H1 (cell line): ENCODE measurements around the gene ZRANB3. TPM values are rescaled to one million over a fixed set of nuclear protein-coding genes. Genes with fewer than 3 reads are reported as not detected.

Experiments used
- CTCF ChIA-PET: fragments of 300-600 bp; sonication (Branson Sonifier 250); formaldehyde crosslinking; loops from one replicate; lab custom pipeline; 2021; ENCODE audit not compliant: partially characterized antibody; lab: Charles Lee
- POLR2A ChIA-PET: fragments of 300-600 bp; sonication (Branson Sonifier 250); formaldehyde crosslinking; loops from one replicate; lab custom pipeline; 2021; ENCODE audit warnings: inconsistent platforms; ENCODE audit not compliant: partially characterized antibody; lab: Charles Lee
- DNase-seq, 2 experiments: peaks; one replicate each; pipeline versions ENCODE4 v3.0.0 to v3.0.0-alpha.2; 2010 to 2022; ENCODE audit warnings: low spot score in 2 of 2, low read depth in 1 of 2, mixed read lengths in 1 of 2
- FAIRE-seq: peaks from 2 replicates; lab custom pipeline; 2011; peaks lifted over from hg19 to GRCh38; lab: Jason Lieb, UNC
- H2AFZ ChIP-seq: 2 replicates; pipeline ENCODE4 v1.8.1; 2012; ENCODE audit warnings: low read length, inconsistent platforms
- H2AK5ac ChIP-seq: 2 replicates; pipeline ENCODE4 v1.6.1; 2013; ENCODE audit warnings: low read depth, low read length
- H2BK120ac ChIP-seq: replicated peaks from 2 replicates; pipeline ENCODE3; 2013; ENCODE audit warnings: low read depth, low read length, inconsistent platforms
- H2BK12ac ChIP-seq: 2 replicates; pipeline ENCODE4 v1.6.1; 2013; ENCODE audit warnings: low read depth, low read length
- H2BK15ac ChIP-seq: 2 replicates; pipeline ENCODE4 v1.6.1; 2013; ENCODE audit warnings: low read length
- H2BK20ac ChIP-seq: 2 replicates; pipeline ENCODE4 v1.6.1; 2013; ENCODE audit warnings: low read length
- H2BK5ac ChIP-seq: 2 replicates; pipeline ENCODE4 v1.6.1; 2013; ENCODE audit warnings: low read depth, low read length
- H3K14ac ChIP-seq: 2 replicates; pipeline ENCODE4 v1.6.1; 2013; ENCODE audit warnings: inconsistent platforms; ENCODE audit not compliant: insufficient read length
- H3K18ac ChIP-seq: 2 replicates; pipeline ENCODE4 v1.6.1; 2013; ENCODE audit warnings: low read length; ENCODE audit errors: extremely low read depth
- H3K23ac ChIP-seq: 2 replicates; pipeline ENCODE4 v1.6.1; 2013; ENCODE audit warnings: inconsistent platforms; ENCODE audit not compliant: insufficient read length
- H3K23me2 ChIP-seq: 2 replicates; pipeline ENCODE4 v1.6.1; 2013; ENCODE audit warnings: low read depth, low read length
- H3K27ac ChIP-seq: 2 replicates; pipeline ENCODE4 v1.6.1; 2011; ENCODE audit warnings: low read depth, low read length, inconsistent platforms
- H3K27me3 ChIP-seq, 4 experiments: replicated peaks in 1 of 4; 1 replicate in 1 of 4; 2 replicates in 3 of 4; pipeline versions ENCODE4 v1.6.1 to v1.8.1; 2011 to 2013; ENCODE audit warnings: low read length in 3 of 4, mild to moderate bottlenecking in 3 of 4, inconsistent platforms in 2 of 4, mixed read lengths in 2 of 4, moderate library complexity in 1 of 4; ENCODE audit not compliant: control insufficient read depth in 3 of 4, insufficient read depth in 3 of 4; ENCODE audit errors: extremely low read depth in 1 of 4
- H3K36me3 ChIP-seq, 4 experiments: 2 replicates each; pipeline versions ENCODE4 v1.6.1 to v1.8.1; 2011 to 2013; ENCODE audit warnings: mild to moderate bottlenecking in 4 of 4, low read length in 3 of 4, moderate library complexity in 2 of 4, control low read depth in 1 of 4, inconsistent platforms in 1 of 4; ENCODE audit not compliant: insufficient read depth in 4 of 4, control insufficient read depth in 2 of 4
- H3K4ac ChIP-seq: replicated peaks from 2 replicates; pipeline ENCODE3; 2013; ENCODE audit warnings: low read length, low read depth, mixed read lengths, inconsistent platforms; ENCODE audit not compliant: insufficient read length
- H3K4me1 ChIP-seq, 4 experiments: replicated peaks in 1 of 4; 1 replicate in 1 of 4; 2 replicates in 3 of 4; pipeline versions ENCODE4 v1.6.1 to v1.8.1; 2011 to 2013; ENCODE audit warnings: low read length in 3 of 4, inconsistent platforms in 2 of 4, mixed read lengths in 1 of 4; ENCODE audit not compliant: insufficient read depth in 4 of 4, control insufficient read depth in 3 of 4
- H3K4me2 ChIP-seq, 2 experiments: 2 replicates each; pipeline versions ENCODE4 v1.6.1 to v1.8.1; 2011 to 2013; ENCODE audit warnings: low read depth in 2 of 2, low read length in 2 of 2, control low read depth in 1 of 2, inconsistent platforms in 1 of 2, mild to moderate bottlenecking in 1 of 2; ENCODE audit not compliant: insufficient read depth in 1 of 2
- H3K4me3 ChIP-seq, 4 experiments: fragments of 200-600, 300-600 bp in 1 of 4; sonication (generic), shearing (Covaris generic), sonication (Bioruptor Twin) in 1 of 4; 2 replicates each; pipeline versions ENCODE4 v1.5.1 to v1.8.1; 2011 to 2016; ENCODE audit warnings: low read length in 4 of 4, low read depth in 3 of 4, control low read depth in 2 of 4, inconsistent platforms in 2 of 4, mild to moderate bottlenecking in 2 of 4, mixed read lengths in 1 of 4, moderate library complexity in 1 of 4; ENCODE audit not compliant: insufficient read depth in 2 of 4; ENCODE audit errors: extremely low read depth in 1 of 4
- H3K56ac ChIP-seq: replicated peaks from 2 replicates; pipeline ENCODE3; 2013; ENCODE audit warnings: low read depth, mild to moderate bottlenecking, mixed read lengths, low read length, inconsistent platforms; ENCODE audit not compliant: insufficient read length
- H3K79me1 ChIP-seq: 2 replicates; pipeline ENCODE4 v1.6.1; 2013; ENCODE audit warnings: low read depth, low read length, control low read depth
- H3K79me2 ChIP-seq, 2 experiments: 2 replicates each; pipeline versions ENCODE4 v1.6.1 to v1.8.1; 2012 to 2013; ENCODE audit warnings: low read length in 2 of 2, mild to moderate bottlenecking in 2 of 2, inconsistent platforms in 1 of 2; ENCODE audit not compliant: insufficient read depth in 2 of 2, control insufficient read depth in 1 of 2
- H3K9ac ChIP-seq, 4 experiments: replicated peaks in 1 of 4; 1 replicate in 1 of 4; 2 replicates in 3 of 4; pipeline versions ENCODE4 v1.6.1 to v1.8.1; 2011 to 2013; ENCODE audit warnings: low read depth in 3 of 4, low read length in 3 of 4, control low read depth in 2 of 4, mild to moderate bottlenecking in 2 of 4, moderate library complexity in 2 of 4, inconsistent platforms in 1 of 4; ENCODE audit errors: extremely low read depth in 1 of 4
- H3K9me3 ChIP-seq, 2 experiments: 2 replicates each; pipeline versions ENCODE4 v1.6.1 to v1.8.1; 2012 to 2013; ENCODE audit warnings: mild to moderate bottlenecking in 2 of 2, moderate library complexity in 2 of 2, control low read depth in 1 of 2, inconsistent platforms in 1 of 2, low read depth in 1 of 2, low read length in 1 of 2, mixed read lengths in 1 of 2; ENCODE audit not compliant: insufficient read depth in 2 of 2
- H4K20me1 ChIP-seq, 2 experiments: replicated peaks in 1 of 2; 2 replicates each; pipeline versions ENCODE3 to v1.8.1; 2011 to 2013; ENCODE audit warnings: inconsistent platforms in 2 of 2, low read length in 2 of 2, mild to moderate bottlenecking in 1 of 2; ENCODE audit not compliant: insufficient read depth in 2 of 2, control insufficient read depth in 1 of 2
- H4K5ac ChIP-seq: 2 replicates; pipeline ENCODE4 v1.6.1; 2013; ENCODE audit warnings: low read length, low read depth, mixed read lengths, inconsistent platforms; ENCODE audit not compliant: insufficient read length
- H4K8ac ChIP-seq: 2 replicates; pipeline ENCODE4 v1.8.0; 2013; ENCODE audit warnings: mild to moderate bottlenecking, moderate library complexity, low read length, inconsistent platforms; ENCODE audit not compliant: insufficient read depth; ENCODE audit errors: extremely low read depth
- H4K91ac ChIP-seq: replicated peaks from 2 replicates; pipeline ENCODE3; 2013; ENCODE audit warnings: low read length, mixed read lengths, inconsistent platforms; ENCODE audit not compliant: insufficient read length
- KDM1A ChIP-seq: fragments of 200-600, 300-600 bp; sonication (generic); IDR thresholded peaks from 2 replicates; pipeline ENCODE4 v1.7.1; 2016; ENCODE audit warnings: mild to moderate bottlenecking, low read length, borderline replicate concordance
- NRF1 ChIP-seq: IDR thresholded peaks from 2 replicates; pipeline ENCODE4 v1.6.1; 2011; ENCODE audit warnings: mild to moderate bottlenecking, low read depth, low read length, improper control_type of control experiment
- RAD21 ChIP-seq, 2 experiments: IDR thresholded peaks in 1 of 2; conservative IDR thresholded peaks in 1 of 2; 2 replicates each; pipeline ENCODE4 v1.6.1; 2011; ENCODE audit warnings: low read depth in 2 of 2, low read length in 2 of 2, improper control_type of control experiment in 1 of 2, inconsistent platforms in 1 of 2, mild to moderate bottlenecking in 1 of 2, moderate library complexity in 1 of 2
- SP2 ChIP-seq: IDR thresholded peaks from 2 replicates; pipeline ENCODE4 v1.6.1; 2012; ENCODE audit warnings: mild to moderate bottlenecking, low read length, inconsistent platforms
- WGBS, 2 experiments: shearing (Covaris generic) in 1 of 2; methylation state at CpG; one replicate each; pipeline versions ENCODE4 v1.1.6 to v1.1.7; 2013 to 2015; ENCODE audit warnings: low lambda C conversion rate in 2 of 2, mixed read lengths in 2 of 2, inconsistent platforms in 1 of 2, low coverage in 1 of 2, missing lambda C conversion rate in 1 of 2; ENCODE audit not compliant: insufficient replicate concordance in 2 of 2, insufficient coverage in 1 of 2, insufficient read length in 1 of 2; ENCODE audit errors: extremely low coverage in 1 of 2, missing lambda C conversion rate in 1 of 2; 5-methylcytosine and 5-hydroxymethylcytosine counted together
- polyA plus RNA-seq, 7 experiments: library from polyadenylated mRNA; depleted of rRNA in 3 of 7; stranded (reverse) in 5 of 7; unstranded in 2 of 7; fragments of >200 nt in 5 of 7; fragments of 200-250 nt in 2 of 7; gene quantifications; 1 replicate in 5 of 7; 2 replicates in 1 of 7; 4 replicates in 1 of 7; pipeline versions ENCODE4 v1.2.1 to v1.2.3, GENCODE V29; 2011 to 2013; ENCODE audit warnings: missing spikeins in 2 of 7, mixed read lengths in 2 of 7
- total RNA-seq: library from RNA; stranded (reverse); fragmentation: NEBNext Ultra II Directional; extraction: Animal tissue kit (Norgen Biotek cat#: 25700); gene quantifications from 2 replicates; pipeline ENCODE4 v1.2.1, GENCODE V29; 2021
- TF ChIP-seq, protein P1 (sequence below), 3 experiments: IDR thresholded peaks; 1 replicate in 2 of 3; 2 replicates in 1 of 3; pipeline versions ENCODE4 v1.5.1 to v1.6.1; 2011; ENCODE audit warnings: low read length in 3 of 3, mild to moderate bottlenecking in 3 of 3, inconsistent platforms in 2 of 3, low read depth in 1 of 3, moderate library complexity in 1 of 3; ENCODE audit not compliant: insufficient read depth in 1 of 3; ENCODE audit errors: control extremely low read depth in 1 of 3

ZRANB3 gene
- total and polyA plus RNA-seq, 2 of the 8 experiments (the other 6 are each of a cell fraction or from before 2014, with no cell fraction given), result 4.5 to 19.3 TPM

DNA sequence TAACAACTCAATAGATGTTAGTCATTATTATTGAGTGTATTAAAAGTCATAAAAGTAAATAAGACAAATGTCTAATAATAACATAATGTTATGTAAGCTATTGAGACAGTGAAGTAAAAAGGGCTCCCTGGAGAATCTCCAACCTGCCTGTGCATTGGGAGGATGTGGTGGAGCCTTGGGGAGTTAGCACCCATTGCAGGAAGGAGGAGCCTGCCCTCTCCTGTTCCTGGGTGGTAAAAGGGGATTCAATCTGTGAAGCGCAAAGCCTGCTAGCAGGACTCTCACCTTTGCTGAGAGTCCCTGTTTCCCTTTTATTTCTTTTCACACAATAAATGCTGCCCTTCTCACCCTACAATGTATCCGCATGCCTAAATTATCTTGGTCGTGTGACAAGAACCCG lies 272.8 kb downstream of the ZRANB3 start:
- Histone ChIP-seq H4K20me1 (no peaks in the 10 kb centered on the region), H2BK5ac (no peak overlapping the region), H4K91ac (no peak overlapping the region), H3K36me3 (no peaks in the 10 kb centered on the region), H2BK12ac (no peak overlapping the region), H2AFZ (no peak overlapping the region), H3K4me2 (no peak overlapping the region), H3K14ac (no peak overlapping the region), H3K79me1 (no peaks in the 10 kb centered on the region), H3K4ac (no peak overlapping the region), H2BK15ac (no peak overlapping the region), H3K9ac (no peak overlapping the region), H3K9me3 (no peaks in the 10 kb centered on the region), H3K23me2 (no peaks in the 10 kb centered on the region), H3K27me3 (no peaks in the 10 kb centered on the region), H4K5ac (no peak overlapping the region), H2BK120ac (no peak overlapping the region), H2AK5ac (no peak overlapping the region), H3K79me2 (no peaks in the 10 kb centered on the region), H3K56ac (no peak overlapping the region), H2BK20ac (no peak overlapping the region), H3K4me1 (peaks cover 0 to 3% (median 1%) of the 10 kb centered on the region in 4 experiments; a peak in 4 of 7 replicates), H4K8ac (no peak overlapping the region), H3K23ac (no peak overlapping the region), H3K27ac (no peak overlapping the region), H3K4me3 (no peak overlapping the region), H3K18ac (no peak overlapping the region)
- DNase-seq, result no peak
- WGBS, 2 experiments, result 88% methylated on average over 4 of the region's 4 CpGs; no CpG with 5 or more reads in 1 of the 2 experiments
- TF ChIP-seq, protein P1, sequence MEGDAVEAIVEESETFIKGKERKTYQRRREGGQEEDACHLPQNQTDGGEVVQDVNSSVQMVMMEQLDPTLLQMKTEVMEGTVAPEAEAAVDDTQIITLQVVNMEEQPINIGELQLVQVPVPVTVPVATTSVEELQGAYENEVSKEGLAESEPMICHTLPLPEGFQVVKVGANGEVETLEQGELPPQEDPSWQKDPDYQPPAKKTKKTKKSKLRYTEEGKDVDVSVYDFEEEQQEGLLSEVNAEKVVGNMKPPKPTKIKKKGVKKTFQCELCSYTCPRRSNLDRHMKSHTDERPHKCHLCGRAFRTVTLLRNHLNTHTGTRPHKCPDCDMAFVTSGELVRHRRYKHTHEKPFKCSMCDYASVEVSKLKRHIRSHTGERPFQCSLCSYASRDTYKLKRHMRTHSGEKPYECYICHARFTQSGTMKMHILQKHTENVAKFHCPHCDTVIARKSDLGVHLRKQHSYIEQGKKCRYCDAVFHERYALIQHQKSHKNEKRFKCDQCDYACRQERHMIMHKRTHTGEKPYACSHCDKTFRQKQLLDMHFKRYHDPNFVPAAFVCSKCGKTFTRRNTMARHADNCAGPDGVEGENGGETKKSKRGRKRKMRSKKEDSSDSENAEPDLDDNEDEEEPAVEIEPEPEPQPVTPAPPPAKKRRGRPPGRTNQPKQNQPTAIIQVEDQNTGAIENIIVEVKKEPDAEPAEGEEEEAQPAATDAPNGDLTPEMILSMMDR (IDR thresholded peaks at IDR 0.05; ENCODE audit: control extremely low read depth in 1 of 3, insufficient read depth in 1 of 3, low read depth in 1 of 3, low read length in 3 of 3), result peak in 2 of 3 experiments; percentile 47 to 48; a peak in 3 of 4 replicates
- TF ChIP-seq RAD21 (IDR thresholded peaks at IDR 0.05 in 1 of 2, conservative IDR thresholded peaks at IDR 0.05 in 1 of 2; ENCODE audit: low read depth in 2 of 2, low read length in 2 of 2), result peak; percentile 64 to 68
- no peak for TF ChIP-seq NRF1
- no peak for TF ChIP-seq SP2
- no peak for TF ChIP-seq KDM1A
- POLR2A ChIA-PET, result no interaction called here
- CTCF ChIA-PET, result interaction anchor here (0.7 to 1.5 kb wide), 4 partner anchors 14 to 210 kb away, joined by 3 to 4 read pairs (median 3); no protein-coding TSS in a partner anchor
- no peak for FAIRE-seq
